ENCODE results near the gene ALKBH3.

The ALKBH3 gene

GRCh38 chr11:43962383-43963278, 82.0 kb downstream of the ALKBH3 start:
- no peak for DNase-seq (ENCODE audit: low read depth)

GRCh38 chr11:43963279-43963620, 82.6 kb downstream of the ALKBH3 start:
- DNase-seq (ENCODE audit: low read depth), result no peak

DNA sequence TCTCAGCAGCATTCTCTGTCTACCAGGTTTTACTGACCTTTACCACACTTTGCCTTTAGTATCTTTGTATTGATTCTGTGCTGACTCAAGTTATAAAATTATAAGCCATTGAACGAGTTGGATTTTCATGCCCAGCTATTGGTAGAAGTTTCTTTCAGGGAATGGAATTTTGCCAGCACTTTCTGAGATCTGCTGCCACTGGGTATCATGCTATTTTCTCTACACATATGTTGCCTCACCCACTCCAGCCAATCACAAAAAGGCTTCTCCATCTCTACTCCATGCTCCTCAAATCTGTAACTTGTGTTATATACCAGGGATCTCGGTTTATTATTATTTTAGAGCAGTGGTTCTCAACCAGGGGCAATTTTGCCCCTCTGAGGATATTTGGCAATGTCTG, 87.0 kb downstream of the ALKBH3 start:
- no peak for DNase-seq (ENCODE audit: low read depth)

- DNase-seq (ENCODE audit: low read depth), result no peak
These were observed 88.1 kb downstream of the ALKBH3 start for GRCh38 chr11:43968719-43969118.

DNA sequence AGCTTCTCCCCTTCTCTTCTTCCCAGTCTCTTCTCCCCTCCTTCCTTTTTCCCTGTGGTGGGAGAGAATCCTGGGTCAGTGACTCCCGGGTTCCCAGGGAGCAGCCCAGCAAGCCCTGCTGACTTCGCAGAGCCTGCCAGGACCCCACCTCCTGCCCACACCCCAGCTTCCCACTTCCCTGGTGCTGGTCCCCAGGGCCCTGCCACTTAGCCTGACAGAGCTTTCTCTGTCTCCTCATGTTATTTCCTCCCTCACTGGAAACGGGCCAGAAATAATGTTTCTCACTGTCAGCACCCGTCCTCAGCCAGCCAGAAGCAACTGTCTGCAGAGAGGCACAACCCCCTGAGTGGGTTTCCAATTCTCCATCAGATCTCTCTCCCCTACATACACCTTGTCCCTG, 88.9 kb downstream of the ALKBH3 start:
- DNase-seq (ENCODE audit: low read depth), result no peak

Data from CMK (cell line).